GM12878 (cell line): ENCODE data around the gene OTC. TPM values are rescaled to one million over a fixed set of nuclear protein-coding genes. Genes with fewer than 3 reads are reported as not detected.

Experiments
- ATAC-seq: fragments of 200-7000 bp; cut with Tn5 transposase; 3 replicates; pipeline ENCODE4 v1.9.1; 2020; ENCODE audit warnings: mild to moderate bottlenecking, moderate library complexity
- BruUV-seq: library from RNA; stranded (reverse); fragments of 400-500 nt; replicated peaks from 2 replicates; lab custom pipeline; 2021; lab: Mats Ljungman, UMichigan
- CTCF ChIA-PET: fragments of 300-600 bp; sonication (Branson Sonifier 250); formaldehyde crosslinking; extraction: SDS; loops from one replicate; lab custom pipeline; 2021; ENCODE audit warnings: inconsistent platforms; lab: Yijun Ruan, JAX
- POLR2A ChIA-PET: fragments of 350-600 bp; formaldehyde crosslinking; extraction: SDS; loops from one replicate; lab custom pipeline; 2021; ENCODE audit warnings: inconsistent platforms; lab: Charles Lee
- RAD21 ChIA-PET: fragments of 300-600 bp; sonication (Branson Sonifier 250); formaldehyde crosslinking; loops from one replicate; lab custom pipeline; 2023; ENCODE audit warnings: antibody characterized with exemption; ENCODE audit not compliant: unreplicated experiment; lab: Charles Lee
- SMC1A ChIA-PET: fragments of 300-600 bp; sonication (Branson Sonifier 250); formaldehyde crosslinking; loops from one replicate; lab custom pipeline; 2023; ENCODE audit not compliant: unreplicated experiment, uncharacterized antibody; lab: Charles Lee
- DNase-seq: peaks from one replicate; pipeline ENCODE4 v3.0.0-alpha.2; 2011; ENCODE audit warnings: low read depth, low spot score
- FAIRE-seq: peaks from 3 replicates; lab custom pipeline; 2011; peaks lifted over from hg19 to GRCh38; lab: Jason Lieb, UNC
- H2AFZ ChIP-seq: 2 replicates; pipeline ENCODE4 v1.6.0; 2011; ENCODE audit warnings: low read depth, low read length, control low read depth; ENCODE audit not compliant: control insufficient read depth
- H3K27ac ChIP-seq: 2 replicates; pipeline ENCODE4 v1.5.1; 2011; ENCODE audit warnings: control low read depth; ENCODE audit not compliant: control insufficient read depth, insufficient read depth
- H3K27me3 ChIP-seq, 2 experiments: replicated peaks in 1 of 2; 2 replicates each; pipeline versions ENCODE4 v1.6.0 to v1.6.1; 2011; ENCODE audit warnings: low read length in 1 of 2; ENCODE audit not compliant: control insufficient read depth in 2 of 2, insufficient read depth in 2 of 2
- H3K36me3 ChIP-seq, 2 experiments: 2 replicates each; pipeline ENCODE4 v1.5.1; 2011; ENCODE audit warnings: low read length in 1 of 2; ENCODE audit not compliant: control insufficient read depth in 2 of 2, insufficient read depth in 2 of 2
- H3K4me1 ChIP-seq: 2 replicates; pipeline ENCODE4 v1.6.1; 2011; ENCODE audit warnings: mild to moderate bottlenecking, low read length, moderate library complexity, mixed read lengths; ENCODE audit not compliant: control insufficient read depth, insufficient read depth
- H3K4me2 ChIP-seq: 2 replicates; pipeline ENCODE4 v1.6.0; 2011; ENCODE audit warnings: control low read depth; ENCODE audit not compliant: control insufficient read depth, insufficient read depth
- H3K4me3 ChIP-seq: fragments of 200-600 bp; sonication (generic); 2 replicates; pipeline ENCODE4 v1.5.1; 2016
- H3K79me2 ChIP-seq: 2 replicates; pipeline ENCODE4 v1.6.0; 2011; ENCODE audit warnings: low read length; ENCODE audit not compliant: control insufficient read depth, insufficient read depth
- H3K9ac ChIP-seq: 2 replicates; pipeline ENCODE4 v1.8.0; 2011; ENCODE audit warnings: low read length, control low read depth, mixed read lengths; ENCODE audit not compliant: control insufficient read depth, insufficient read depth
- H3K9me3 ChIP-seq: replicated peaks from 3 replicates; pipeline ENCODE4 v1.5.1; 2011; ENCODE audit warnings: mild to moderate bottlenecking, low read length; ENCODE audit not compliant: control insufficient read depth, insufficient read depth
- H4K20me1 ChIP-seq: 2 replicates; pipeline ENCODE4 v1.6.0; 2011; ENCODE audit not compliant: control insufficient read depth, insufficient read depth
- BRCA1 ChIP-seq: IDR thresholded peaks from 2 replicates; pipeline ENCODE4 v1.6.1; 2011; ENCODE audit warnings: low read depth, low read length, improper control_type of control experiment
- CHD2 ChIP-seq: IDR thresholded peaks from 2 replicates; pipeline ENCODE4 v1.6.1; 2011; ENCODE audit warnings: low read depth, low read length, improper control_type of control experiment, borderline replicate concordance
- E2F4 ChIP-seq: IDR thresholded peaks from 2 replicates; pipeline ENCODE4 v1.6.1; 2012; ENCODE audit warnings: low read depth, low read length, improper control_type of control experiment
- FOS ChIP-seq: IDR thresholded peaks from 3 replicates; pipeline ENCODE4 v1.6.1; 2011; ENCODE audit warnings: borderline replicate concordance; ENCODE audit not compliant: insufficient read length; ENCODE audit errors: extremely low read depth
- HDAC2 ChIP-seq: fragments of 200-600 bp; sonication (generic); IDR thresholded peaks from 2 replicates; pipeline ENCODE4 v1.6.1; 2017
- JUND ChIP-seq: IDR thresholded peaks from 2 replicates; pipeline ENCODE4 v1.6.1; 2012; ENCODE audit warnings: low read depth, mild to moderate bottlenecking, low read length, improper control_type of control experiment, moderate library complexity
- MEF2B ChIP-seq: fragments of 450-650 bp; IDR thresholded peaks from 2 replicates; pipeline ENCODE4 v1.6.1; 2018; ENCODE audit warnings: mild to moderate bottlenecking, moderate library complexity; ENCODE audit not compliant: partially characterized antibody, poor library complexity, severe bottlenecking
- MXI1 ChIP-seq: fragments of 150-350 bp; IDR thresholded peaks from 2 replicates; pipeline ENCODE4 v1.6.1; 2011; ENCODE audit warnings: low read depth, mild to moderate bottlenecking, inconsistent platforms, low read length, improper control_type of control experiment
- NFIC ChIP-seq: IDR thresholded peaks from 2 replicates; pipeline ENCODE4 v1.6.1; 2012; ENCODE audit warnings: low read depth, mild to moderate bottlenecking, inconsistent platforms, low read length, moderate library complexity
- NFYA ChIP-seq: IDR thresholded peaks from 2 replicates; pipeline ENCODE4 v1.6.1; 2011; ENCODE audit warnings: low read depth, mild to moderate bottlenecking, low read length, improper control_type of control experiment, borderline replicate concordance
- PML ChIP-seq: IDR thresholded peaks from 2 replicates; pipeline ENCODE4 v1.6.1; 2012; ENCODE audit warnings: low read length, inconsistent platforms
- RAD21 ChIP-seq: IDR thresholded peaks from 2 replicates; pipeline ENCODE4 v1.6.1; 2011; ENCODE audit warnings: mild to moderate bottlenecking, low read depth, low read length, moderate library complexity; ENCODE audit not compliant: insufficient read depth
- SMARCA5 ChIP-seq: fragments of 450-650 bp; IDR thresholded peaks from 2 replicates; pipeline ENCODE4 v1.6.1; 2017; ENCODE audit warnings: mild to moderate bottlenecking
- STAT1 ChIP-seq: fragments of 450-650 bp; conservative IDR thresholded peaks from 2 replicates; pipeline ENCODE4 v1.6.1; 2014; ENCODE audit warnings: antibody characterized with exemption, mild to moderate bottlenecking
- SUZ12 ChIP-seq: fragments of 200-600 bp; sonication (generic); IDR thresholded peaks from one replicate; pipeline ENCODE4 v1.6.1; 2018; ENCODE audit warnings: antibody characterized with exemption, mild to moderate bottlenecking; ENCODE audit not compliant: unreplicated experiment
- WRNIP1 ChIP-seq: IDR thresholded peaks from 2 replicates; pipeline ENCODE4 v1.6.1; 2011; ENCODE audit warnings: low read depth, low read length, improper control_type of control experiment, borderline replicate concordance
- YY1 ChIP-seq: IDR thresholded peaks from 2 replicates; pipeline ENCODE4 v1.6.1; 2011; ENCODE audit warnings: low read depth, mild to moderate bottlenecking, low read length
- ZNF274 ChIP-seq: IDR thresholded peaks from one replicate; pipeline ENCODE4 v1.8.0; 2011; ENCODE audit not compliant: insufficient read length, insufficient read depth
- ZZZ3 ChIP-seq: IDR thresholded peaks from 2 replicates; pipeline ENCODE4 v1.6.1; 2011; ENCODE audit warnings: low read depth; ENCODE audit not compliant: control insufficient read depth, insufficient read length
- WGBS: methylation state at CpG from one replicate; pipeline ENCODE4 v1.1.6; 2016; ENCODE audit warnings: low lambda C conversion rate; ENCODE audit not compliant: insufficient replicate concordance, insufficient coverage; ENCODE audit errors: missing lambda C conversion rate; 5-methylcytosine and 5-hydroxymethylcytosine counted together
- in situ Hi-C: fragments of 300-500 bp; cut with MboI; formaldehyde crosslinking; loops from 9 replicates; pipeline ENCODE4 v1.14.3; 2018; ENCODE audit warnings: mixed read lengths
- intact Hi-C: fragments of 100-400 bp; cut with micrococcal nuclease; formaldehyde crosslinking; loops from one replicate; pipeline ENCODE4 v1.14.2; 2022; ENCODE audit not compliant: unreplicated experiment
- polyA plus RNA-seq, 11 experiments: library from polyadenylated mRNA; depleted of rRNA in 4 of 11; unstranded in 6 of 11; stranded (reverse) in 5 of 11; fragments of >200 nt; fragmentation: Nextera tagmentation in 4 of 11; fragmentation: Illumina TruSeq in 1 of 11; extraction: Ambion mirVana in 4 of 11; extraction: Trizol in 1 of 11; gene quantifications; 1 replicate in 1 of 11; 2 replicates in 10 of 11; pipeline versions ENCODE4 v1.2.1 to v1.2.3, GENCODE V29; 2011 to 2016; ENCODE audit warnings: inconsistent platforms in 2 of 11, missing spikeins in 2 of 11, low read depth in 1 of 11
- total RNA-seq, 4 experiments: library from RNA; depleted of rRNA in 3 of 4; stranded (reverse); fragments of >200 nt in 3 of 4; fragmentation: Illumina TruSeq in 1 of 4; extraction: Trizol in 1 of 4; gene quantifications; 2 replicates each; pipeline versions ENCODE4 v1.2.1 to v1.2.3, GENCODE V29; 2013 to 2021
- TF ChIP-seq, protein P1 (sequence below): IDR thresholded peaks from 2 replicates; pipeline ENCODE4 v1.6.1; 2011; ENCODE audit warnings: borderline replicate concordance, low read depth, mild to moderate bottlenecking, moderate library complexity, mixed read lengths, low read length; ENCODE audit not compliant: insufficient read depth; ENCODE audit errors: extremely low read length

Gene OTC
- total and polyA plus RNA-seq, 10 of the 15 experiments (the other 5 are each of a cell fraction or from before 2014, with no cell fraction given) = not detected

- RAD21 ChIA-PET = interaction anchor here (0.6 kb wide), 1 partner anchor 41 kb away, joined by 7 read pairs; no protein-coding TSS in a partner anchor
- in situ Hi-C loops = no loop called here
- intact Hi-C loops = no loop called here
- no TSS peak for BruUV-seq
- no peak overlapping the region for H3K9ac ChIP-seq
- H3K4me2 ChIP-seq = no peak overlapping the region
- no peak for TF ChIP-seq WRNIP1
- TF ChIP-seq NFYA = no peak
- TF ChIP-seq SUZ12 = no peak
- no peak for TF ChIP-seq RAD21
- TF ChIP-seq, protein P1, sequence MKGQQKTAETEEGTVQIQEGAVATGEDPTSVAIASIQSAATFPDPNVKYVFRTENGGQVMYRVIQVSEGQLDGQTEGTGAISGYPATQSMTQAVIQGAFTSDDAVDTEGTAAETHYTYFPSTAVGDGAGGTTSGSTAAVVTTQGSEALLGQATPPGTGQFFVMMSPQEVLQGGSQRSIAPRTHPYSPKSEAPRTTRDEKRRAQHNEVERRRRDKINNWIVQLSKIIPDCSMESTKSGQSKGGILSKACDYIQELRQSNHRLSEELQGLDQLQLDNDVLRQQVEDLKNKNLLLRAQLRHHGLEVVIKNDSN = no peak
- TF ChIP-seq ZNF274 = no peak
- TF ChIP-seq E2F4 = no peak
- TF ChIP-seq ZZZ3 = no peak
- TF ChIP-seq SMARCA5 = no peak
- TF ChIP-seq FOS = no peak
- TF ChIP-seq CHD2 = no peak
- no peak for TF ChIP-seq YY1
- TF ChIP-seq MXI1 = no peak
- no peak for TF ChIP-seq BRCA1
- TF ChIP-seq STAT1 = no peak
- no peak for TF ChIP-seq NFIC
- TF ChIP-seq MEF2B = no peak
- TF ChIP-seq PML = no peak
- TF ChIP-seq JUND = no peak
- no peak for TF ChIP-seq HDAC2
- TF ChIP-seq, all 136 proteins: peak for 0
- H3K4me3 ChIP-seq = no peak overlapping the region
- no peaks in the 10 kb centered on the region for H3K36me3 ChIP-seq
- no peaks in the 10 kb centered on the region for H3K27me3 ChIP-seq
- WGBS = 0% methylated on average over 1 of the region's 1 CpG
- no peaks in the 10 kb centered on the region for H3K9me3 ChIP-seq
- no peak overlapping the region for H2AFZ ChIP-seq
- ATAC-seq (no peak), FAIRE-seq (no peak), DNase-seq (no peak)
- no peaks in the 10 kb centered on the region for H3K4me1 ChIP-seq
- no peak overlapping the region for H3K27ac ChIP-seq
- ChIA-PET CTCF (interaction anchor here (0.7 kb wide), 1 partner anchor 207 kb away, joined by 3 read pairs; no protein-coding TSS in a partner anchor), SMC1A (no interaction called here), POLR2A (no interaction called here)
- no peaks in the 10 kb centered on the region for H4K20me1 ChIP-seq
- no peaks in the 10 kb centered on the region for H3K79me2 ChIP-seq
Measured at GRCh38 chrX:38382663-38383062, 30.3 kb downstream of the OTC start.
